H1 (cell line): ENCODE results near the gene FARS2. TPM values are rescaled to one million over a fixed set of nuclear protein-coding genes. Genes with fewer than 3 reads are reported as not detected.

Source experiments
- CTCF ChIA-PET: fragments of 300-600 bp; sonication (Branson Sonifier 250); formaldehyde crosslinking; loops from one replicate; lab custom pipeline; 2021; ENCODE audit not compliant: partially characterized antibody; lab: Charles Lee
- POLR2A ChIA-PET: fragments of 300-600 bp; sonication (Branson Sonifier 250); formaldehyde crosslinking; loops from one replicate; lab custom pipeline; 2021; ENCODE audit warnings: inconsistent platforms; ENCODE audit not compliant: partially characterized antibody; lab: Charles Lee
- DNase-seq, 2 experiments: peaks; one replicate each; pipeline versions ENCODE4 v3.0.0 to v3.0.0-alpha.2; 2010 to 2022; ENCODE audit warnings: low spot score in 2 of 2, low read depth in 1 of 2, mixed read lengths in 1 of 2
- FAIRE-seq: peaks from 2 replicates; lab custom pipeline; 2011; peaks lifted over from hg19 to GRCh38; lab: Jason Lieb, UNC
- H2AFZ ChIP-seq: 2 replicates; pipeline ENCODE4 v1.8.1; 2012; ENCODE audit warnings: low read length, inconsistent platforms
- H2AK5ac ChIP-seq: 2 replicates; pipeline ENCODE4 v1.6.1; 2013; ENCODE audit warnings: low read depth, low read length
- H2BK120ac ChIP-seq: replicated peaks from 2 replicates; pipeline ENCODE3; 2013; ENCODE audit warnings: low read depth, low read length, inconsistent platforms
- H2BK12ac ChIP-seq: 2 replicates; pipeline ENCODE4 v1.6.1; 2013; ENCODE audit warnings: low read depth, low read length
- H2BK15ac ChIP-seq: 2 replicates; pipeline ENCODE4 v1.6.1; 2013; ENCODE audit warnings: low read length
- H2BK20ac ChIP-seq: 2 replicates; pipeline ENCODE4 v1.6.1; 2013; ENCODE audit warnings: low read length
- H2BK5ac ChIP-seq: 2 replicates; pipeline ENCODE4 v1.6.1; 2013; ENCODE audit warnings: low read depth, low read length
- H3K14ac ChIP-seq: 2 replicates; pipeline ENCODE4 v1.6.1; 2013; ENCODE audit warnings: inconsistent platforms; ENCODE audit not compliant: insufficient read length
- H3K18ac ChIP-seq: 2 replicates; pipeline ENCODE4 v1.6.1; 2013; ENCODE audit warnings: low read length; ENCODE audit errors: extremely low read depth
- H3K23ac ChIP-seq: 2 replicates; pipeline ENCODE4 v1.6.1; 2013; ENCODE audit warnings: inconsistent platforms; ENCODE audit not compliant: insufficient read length
- H3K23me2 ChIP-seq: 2 replicates; pipeline ENCODE4 v1.6.1; 2013; ENCODE audit warnings: low read depth, low read length
- H3K27ac ChIP-seq: 2 replicates; pipeline ENCODE4 v1.6.1; 2011; ENCODE audit warnings: low read depth, low read length, inconsistent platforms
- H3K27me3 ChIP-seq, 4 experiments: replicated peaks in 1 of 4; 1 replicate in 1 of 4; 2 replicates in 3 of 4; pipeline versions ENCODE4 v1.6.1 to v1.8.1; 2011 to 2013; ENCODE audit warnings: low read length in 3 of 4, mild to moderate bottlenecking in 3 of 4, inconsistent platforms in 2 of 4, mixed read lengths in 2 of 4, moderate library complexity in 1 of 4; ENCODE audit not compliant: control insufficient read depth in 3 of 4, insufficient read depth in 3 of 4; ENCODE audit errors: extremely low read depth in 1 of 4
- H3K36me3 ChIP-seq, 4 experiments: 2 replicates each; pipeline versions ENCODE4 v1.6.1 to v1.8.1; 2011 to 2013; ENCODE audit warnings: mild to moderate bottlenecking in 4 of 4, low read length in 3 of 4, moderate library complexity in 2 of 4, control low read depth in 1 of 4, inconsistent platforms in 1 of 4; ENCODE audit not compliant: insufficient read depth in 4 of 4, control insufficient read depth in 2 of 4
- H3K4ac ChIP-seq: replicated peaks from 2 replicates; pipeline ENCODE3; 2013; ENCODE audit warnings: low read length, low read depth, mixed read lengths, inconsistent platforms; ENCODE audit not compliant: insufficient read length
- H3K4me1 ChIP-seq, 4 experiments: replicated peaks in 1 of 4; 1 replicate in 1 of 4; 2 replicates in 3 of 4; pipeline versions ENCODE4 v1.6.1 to v1.8.1; 2011 to 2013; ENCODE audit warnings: low read length in 3 of 4, inconsistent platforms in 2 of 4, mixed read lengths in 1 of 4; ENCODE audit not compliant: insufficient read depth in 4 of 4, control insufficient read depth in 3 of 4
- H3K4me2 ChIP-seq, 2 experiments: 2 replicates each; pipeline versions ENCODE4 v1.6.1 to v1.8.1; 2011 to 2013; ENCODE audit warnings: low read depth in 2 of 2, low read length in 2 of 2, control low read depth in 1 of 2, inconsistent platforms in 1 of 2, mild to moderate bottlenecking in 1 of 2; ENCODE audit not compliant: insufficient read depth in 1 of 2
- H3K4me3 ChIP-seq, 4 experiments: fragments of 200-600, 300-600 bp in 1 of 4; sonication (generic), shearing (Covaris generic), sonication (Bioruptor Twin) in 1 of 4; 2 replicates each; pipeline versions ENCODE4 v1.5.1 to v1.8.1; 2011 to 2016; ENCODE audit warnings: low read length in 4 of 4, low read depth in 3 of 4, control low read depth in 2 of 4, inconsistent platforms in 2 of 4, mild to moderate bottlenecking in 2 of 4, mixed read lengths in 1 of 4, moderate library complexity in 1 of 4; ENCODE audit not compliant: insufficient read depth in 2 of 4; ENCODE audit errors: extremely low read depth in 1 of 4
- H3K56ac ChIP-seq: replicated peaks from 2 replicates; pipeline ENCODE3; 2013; ENCODE audit warnings: low read depth, mild to moderate bottlenecking, mixed read lengths, low read length, inconsistent platforms; ENCODE audit not compliant: insufficient read length
- H3K79me1 ChIP-seq: 2 replicates; pipeline ENCODE4 v1.6.1; 2013; ENCODE audit warnings: low read depth, low read length, control low read depth
- H3K79me2 ChIP-seq, 2 experiments: 2 replicates each; pipeline versions ENCODE4 v1.6.1 to v1.8.1; 2012 to 2013; ENCODE audit warnings: low read length in 2 of 2, mild to moderate bottlenecking in 2 of 2, inconsistent platforms in 1 of 2; ENCODE audit not compliant: insufficient read depth in 2 of 2, control insufficient read depth in 1 of 2
- H3K9ac ChIP-seq, 4 experiments: replicated peaks in 1 of 4; 1 replicate in 1 of 4; 2 replicates in 3 of 4; pipeline versions ENCODE4 v1.6.1 to v1.8.1; 2011 to 2013; ENCODE audit warnings: low read depth in 3 of 4, low read length in 3 of 4, control low read depth in 2 of 4, mild to moderate bottlenecking in 2 of 4, moderate library complexity in 2 of 4, inconsistent platforms in 1 of 4; ENCODE audit errors: extremely low read depth in 1 of 4
- H3K9me3 ChIP-seq, 2 experiments: 2 replicates each; pipeline versions ENCODE4 v1.6.1 to v1.8.1; 2012 to 2013; ENCODE audit warnings: mild to moderate bottlenecking in 2 of 2, moderate library complexity in 2 of 2, control low read depth in 1 of 2, inconsistent platforms in 1 of 2, low read depth in 1 of 2, low read length in 1 of 2, mixed read lengths in 1 of 2; ENCODE audit not compliant: insufficient read depth in 2 of 2
- H4K20me1 ChIP-seq, 2 experiments: replicated peaks in 1 of 2; 2 replicates each; pipeline versions ENCODE3 to v1.8.1; 2011 to 2013; ENCODE audit warnings: inconsistent platforms in 2 of 2, low read length in 2 of 2, mild to moderate bottlenecking in 1 of 2; ENCODE audit not compliant: insufficient read depth in 2 of 2, control insufficient read depth in 1 of 2
- H4K5ac ChIP-seq: 2 replicates; pipeline ENCODE4 v1.6.1; 2013; ENCODE audit warnings: low read length, low read depth, mixed read lengths, inconsistent platforms; ENCODE audit not compliant: insufficient read length
- H4K8ac ChIP-seq: 2 replicates; pipeline ENCODE4 v1.8.0; 2013; ENCODE audit warnings: mild to moderate bottlenecking, moderate library complexity, low read length, inconsistent platforms; ENCODE audit not compliant: insufficient read depth; ENCODE audit errors: extremely low read depth
- H4K91ac ChIP-seq: replicated peaks from 2 replicates; pipeline ENCODE3; 2013; ENCODE audit warnings: low read length, mixed read lengths, inconsistent platforms; ENCODE audit not compliant: insufficient read length
- EGR1 ChIP-seq: IDR thresholded peaks from 2 replicates; pipeline ENCODE4 v1.6.1; 2011; ENCODE audit warnings: low read depth, low read length, borderline replicate concordance
- EZH2 ChIP-seq: fragments of 200-600 bp; sonication (generic); IDR thresholded peaks from 2 replicates; pipeline ENCODE4 v1.7.1; 2012; ENCODE audit warnings: low read depth, mild to moderate bottlenecking, moderate library complexity, low read length, inconsistent platforms; ENCODE audit not compliant: severe bottlenecking
- HDAC2 ChIP-seq, 2 experiments: fragments of 300-600 bp in 1 of 2; sonication (generic) in 1 of 2; IDR thresholded peaks; 2 replicates each; pipeline ENCODE4 v1.6.1; 2011 to 2012; ENCODE audit warnings: low read depth in 2 of 2, low read length in 2 of 2, mild to moderate bottlenecking in 2 of 2, moderate library complexity in 2 of 2, borderline replicate concordance in 1 of 2, inconsistent platforms in 1 of 2
- JUN ChIP-seq: IDR thresholded peaks from 2 replicates; pipeline ENCODE4 v1.6.1; 2011; ENCODE audit warnings: low read depth, mild to moderate bottlenecking, improper control_type of control experiment, low read length
- PHF8 ChIP-seq: fragments of 200-600 bp; sonication (generic); conservative IDR thresholded peaks from 2 replicates; pipeline ENCODE4 v1.7.1; 2012; ENCODE audit warnings: low read depth, mild to moderate bottlenecking, inconsistent platforms, low read length, moderate library complexity
- SIRT6 ChIP-seq: IDR thresholded peaks from one replicate; pipeline ENCODE4 v1.7.1; 2012; ENCODE audit warnings: low read length, inconsistent platforms
- TCF12 ChIP-seq: IDR thresholded peaks from 2 replicates; pipeline ENCODE4 v1.6.1; 2011; ENCODE audit warnings: low read depth, mild to moderate bottlenecking, low read length
- WGBS, 2 experiments: shearing (Covaris generic) in 1 of 2; methylation state at CpG; one replicate each; pipeline versions ENCODE4 v1.1.6 to v1.1.7; 2013 to 2015; ENCODE audit warnings: low lambda C conversion rate in 2 of 2, mixed read lengths in 2 of 2, inconsistent platforms in 1 of 2, low coverage in 1 of 2, missing lambda C conversion rate in 1 of 2; ENCODE audit not compliant: insufficient replicate concordance in 2 of 2, insufficient coverage in 1 of 2, insufficient read length in 1 of 2; ENCODE audit errors: extremely low coverage in 1 of 2, missing lambda C conversion rate in 1 of 2; 5-methylcytosine and 5-hydroxymethylcytosine counted together
- long read RNA-seq, 2 experiments: library from RNA in 1 of 2; library from capped mRNA in 1 of 2; stranded (forward); transcript quantifications; one replicate each; pipeline ENCODE4 v2.0.0, GENCODE V29; 2021; ENCODE audit warnings: inconsistent platforms in 1 of 2
- polyA minus RNA-seq, 3 experiments: library from RNA; depleted of rRNA, polyadenylated mRNA; stranded (reverse); fragments of >200 nt; gene quantifications; 1 replicate in 2 of 3; 2 replicates in 1 of 3; pipeline ENCODE4 v1.2.3, GENCODE V29; 2011
- polyA plus RNA-seq, 7 experiments: library from polyadenylated mRNA; depleted of rRNA in 3 of 7; stranded (reverse) in 5 of 7; unstranded in 2 of 7; fragments of >200 nt in 5 of 7; fragments of 200-250 nt in 2 of 7; gene quantifications; 1 replicate in 5 of 7; 2 replicates in 1 of 7; 4 replicates in 1 of 7; pipeline versions ENCODE4 v1.2.1 to v1.2.3, GENCODE V29; 2011 to 2013; ENCODE audit warnings: missing spikeins in 2 of 7, mixed read lengths in 2 of 7
- total RNA-seq: library from RNA; stranded (reverse); fragmentation: NEBNext Ultra II Directional; extraction: Animal tissue kit (Norgen Biotek cat#: 25700); gene quantifications from 2 replicates; pipeline ENCODE4 v1.2.1, GENCODE V29; 2021

FARS2 gene
- total RNA-seq: 14.0 and 14.4 TPM in 2 replicates
- 11.7 and 13.3 TPM in 2 replicates for polyA plus RNA-seq (2011; rRNA removed)
- polyA plus RNA-seq (2011; cell fraction: cytosol; rRNA removed): 14.4 TPM
- polyA plus RNA-seq (2011; cell fraction: nucleus; rRNA removed): 14.6 TPM
- polyA plus RNA-seq (2012, experiment 1 of 2): 10.3 to 15.7 TPM (median 12.9 TPM) in 4 replicates
- 16.1 TPM for polyA plus RNA-seq (2012, experiment 2 of 2)
- 6.4 TPM for polyA plus RNA-seq (2013, experiment 1 of 2)
- 7.1 TPM for polyA plus RNA-seq (2013, experiment 2 of 2)
- polyA minus RNA-seq (2011; rRNA and poly(A)+ RNA removed): 40.9 and 42.5 TPM in 2 replicates
- 8.9 TPM for polyA minus RNA-seq (2011; cell fraction: cytosol; rRNA and poly(A)+ RNA removed)
- 51.6 TPM for polyA minus RNA-seq (2011; cell fraction: nucleus; rRNA and poly(A)+ RNA removed)
- long read RNA-seq, experiment 1, transcript FARS2-201 (7 exons, 1,663 nt): major isoform, 9 of 19 reads
- long read RNA-seq, experiment 1, partial matches to known transcripts: 5 of 19 reads
- long read RNA-seq, experiment 1, other reads (novel, unspliced or antisense): 3 of 19 reads
- long read RNA-seq, experiment 2, transcript FARS2-201 (7 exons, 1,663 nt): major isoform, 9 of 10 reads
- long read RNA-seq, experiment 2, partial matches to known transcripts: 1 of 10 reads
- long read RNA-seq, experiment 2, other reads (novel, unspliced or antisense): 0 of 10 reads

GRCh38 chr6:5260661-5261544 is at the start of gene FARS2, which contains the start of gene LYRM4:
TSS of gene FARS2 (plus strand) at chr6:5261513.
TSS of gene LYRM4 (minus strand) at chr6:5260950. CDS start at chr6:5260733, 217 bp downstream.
- ChIA-PET POLR2A (interaction anchor here (0.5 to 2.6 kb wide), 16 partner anchors 9 to 1065 kb away, joined by 3 to 13 read pairs (median 4); no protein-coding TSS in a partner anchor), CTCF (interaction anchor here (0.7 to 1.6 kb wide), 2 partner anchors 117 to 142 kb away, joined by 3 to 5 read pairs; no protein-coding TSS in a partner anchor)
- Histone ChIP-seq H2BK15ac (peak within 1 kb of the TSS; percentile 99), H3K14ac (no peak within 1 kb of the TSS), H3K9ac (peak within 1 kb of the TSS; percentile 88 to 97 (median 96)), H3K79me2 (peaks cover 0 to 60% of the 10 kb centered on the region in 2 experiments; a peak in 2 of 4 replicates), H2BK20ac (no peak within 1 kb of the TSS), H3K9me3 (no peaks in the 10 kb centered on the region; a peak in 1 of 4 replicates), H2BK12ac (peak within 1 kb of the TSS; percentile 97), H3K23ac (no peak within 1 kb of the TSS), H4K5ac (peak within 1 kb of the TSS; percentile 100), H3K36me3 (peaks cover 0 to 8% (median 2%) of the 10 kb centered on the region in 4 experiments; a peak in 3 of 8 replicates), H4K91ac (peak within 1 kb of the TSS; percentile 97), H2BK120ac (no peak within 1 kb of the TSS), H4K20me1 (peaks cover 0 to 5% of the 10 kb centered on the region in 2 experiments), H3K4me1 (peaks cover 0 to 1% (median 0%) of the 10 kb centered on the region in 4 experiments; a peak in 1 of 7 replicates), H3K27ac (peak within 1 kb of the TSS; percentile 98), H3K56ac (peak within 1 kb of the TSS; percentile 95), H3K4me3 (peak within 1 kb of the TSS; percentile 73 to 92 (median 82)), H3K23me2 (peaks cover 9% of the 10 kb centered on the region), H3K79me1 (peaks cover 10% of the 10 kb centered on the region; the same call in 1 of the 2 replicates), H4K8ac (peak within 1 kb of the TSS; percentile 100), H3K4ac (peak within 1 kb of the TSS; percentile 73), H2AFZ (peak within 1 kb of the TSS; percentile 100), H2AK5ac (no peak within 1 kb of the TSS), H2BK5ac (peak within 1 kb of the TSS; percentile 99), H3K27me3 (no peaks in the 10 kb centered on the region), H3K4me2 (peak within 1 kb of the TSS; percentile 84 to 91), H3K18ac (peak within 1 kb of the TSS; percentile 99)
- DNase-seq (peak; percentile 73 to 96), FAIRE-seq (no peak)
- WGBS, 2 experiments: 0% methylated on average over 33 of the region's 85 CpGs; no CpG with 5 or more reads in 1 of the 2 experiments
- TF ChIP-seq HDAC2 (IDR thresholded peaks at IDR 0.05; ENCODE audit: borderline replicate concordance in 1 of 2, low read depth in 2 of 2, low read length in 2 of 2): peak in 1 of 2 experiments; percentile 57; a peak in 1 of 4 replicates
- TF ChIP-seq SIRT6: no peak
- TF ChIP-seq EGR1: peak; percentile 81
- TF ChIP-seq PHF8: peak; percentile 94
- no peak for TF ChIP-seq JUN
- TF ChIP-seq EZH2: no peak
- TF ChIP-seq TCF12: no peak
